RCC 7860 (cell line): ENCODE measurements around the gene DNAH8.

Experiments
- DNase-seq: peaks from one replicate; pipeline ENCODE4 v3.0.0-alpha.2; 2015; ENCODE audit warnings: low spot score
- FAIRE-seq: peaks from 2 replicates; lab custom pipeline; 2012; peaks lifted over from hg19 to GRCh38; lab: Jason Lieb, UNC

DNAH8 gene

GRCh38 chr6:39079197-39080125, 364.4 kb downstream of the DNAH8 start:
- no peak for FAIRE-seq
- no peak for DNase-seq
